Measurements from ENCODE around the gene PLA2G4A. TPM values are rescaled to one million over a fixed set of nuclear protein-coding genes. Genes with fewer than 3 reads are reported as not detected.

Gene PLA2G4A
- total RNA-seq, 2 donors from 2014 or later, result 3.1 to 6.3 TPM

DNA sequence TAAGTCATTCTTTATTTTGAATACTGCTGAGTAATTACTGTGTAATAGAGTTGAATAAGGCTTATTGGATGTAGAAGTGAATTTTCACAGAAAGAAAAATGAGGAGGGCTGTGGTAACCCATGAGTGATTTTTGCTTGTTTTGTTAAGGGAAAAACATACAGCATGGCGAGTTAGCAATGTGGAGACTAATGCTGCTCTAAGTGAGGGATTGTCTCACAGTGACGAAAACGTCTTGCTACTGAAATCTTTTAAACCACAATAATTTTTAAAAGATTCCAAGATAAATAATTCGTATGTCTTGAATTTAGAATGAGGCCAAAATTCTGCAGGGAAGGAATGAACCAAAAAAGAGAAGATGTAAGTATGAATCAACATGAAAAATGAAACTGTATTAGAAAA is 16.2 kb upstream of the PLA2G4A start:
- no peaks in the 10 kb centered on the region for H3K4me1 ChIP-seq
- intact Hi-C loops (cut with DNase I), result no loop called here
- TF ChIP-seq, protein P1, sequence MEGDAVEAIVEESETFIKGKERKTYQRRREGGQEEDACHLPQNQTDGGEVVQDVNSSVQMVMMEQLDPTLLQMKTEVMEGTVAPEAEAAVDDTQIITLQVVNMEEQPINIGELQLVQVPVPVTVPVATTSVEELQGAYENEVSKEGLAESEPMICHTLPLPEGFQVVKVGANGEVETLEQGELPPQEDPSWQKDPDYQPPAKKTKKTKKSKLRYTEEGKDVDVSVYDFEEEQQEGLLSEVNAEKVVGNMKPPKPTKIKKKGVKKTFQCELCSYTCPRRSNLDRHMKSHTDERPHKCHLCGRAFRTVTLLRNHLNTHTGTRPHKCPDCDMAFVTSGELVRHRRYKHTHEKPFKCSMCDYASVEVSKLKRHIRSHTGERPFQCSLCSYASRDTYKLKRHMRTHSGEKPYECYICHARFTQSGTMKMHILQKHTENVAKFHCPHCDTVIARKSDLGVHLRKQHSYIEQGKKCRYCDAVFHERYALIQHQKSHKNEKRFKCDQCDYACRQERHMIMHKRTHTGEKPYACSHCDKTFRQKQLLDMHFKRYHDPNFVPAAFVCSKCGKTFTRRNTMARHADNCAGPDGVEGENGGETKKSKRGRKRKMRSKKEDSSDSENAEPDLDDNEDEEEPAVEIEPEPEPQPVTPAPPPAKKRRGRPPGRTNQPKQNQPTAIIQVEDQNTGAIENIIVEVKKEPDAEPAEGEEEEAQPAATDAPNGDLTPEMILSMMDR (IDR thresholded peaks at IDR 0.05), result no peak
- no peak for DNase-seq
- no peak overlapping the region for H3K27ac ChIP-seq
- H3K9ac ChIP-seq (ENCODE audit: low read depth in 2 of 2, low read length in 2 of 2), result no peak overlapping the region
- H3K27me3 ChIP-seq, result no peaks in the 10 kb centered on the region
- H3K4me3 ChIP-seq, result no peak overlapping the region
- H3K36me3 ChIP-seq, result no peaks in the 10 kb centered on the region
- H3K9me3 ChIP-seq, result no peaks in the 10 kb centered on the region

DNA sequence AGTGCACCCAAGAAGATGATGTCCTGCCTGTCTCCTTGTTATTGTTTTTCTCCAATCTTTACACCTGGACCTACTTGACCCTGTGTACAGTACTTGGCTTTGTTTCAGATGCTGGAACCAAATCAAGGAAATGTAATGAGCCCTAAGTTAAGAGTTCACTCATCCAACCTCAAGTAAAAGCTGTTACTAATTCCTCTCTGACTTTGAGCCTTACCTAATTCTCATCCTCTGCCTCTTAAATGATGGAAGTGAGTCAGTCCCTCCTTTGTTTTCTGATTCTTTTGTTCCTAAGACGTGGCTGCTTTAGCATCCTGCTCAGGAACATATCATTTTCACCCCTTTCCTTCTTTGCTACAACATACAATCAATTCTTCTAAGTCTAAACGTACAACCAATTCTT is 15.3 kb upstream of the PLA2G4A start:
- no peak overlapping the region for H3K27ac ChIP-seq
- H3K27me3 ChIP-seq, result no peaks in the 10 kb centered on the region
- DNase-seq, result no peak
- no peaks in the 10 kb centered on the region for H3K9me3 ChIP-seq
- no peaks in the 10 kb centered on the region for H3K4me1 ChIP-seq
- H3K4me3 ChIP-seq, result no peak overlapping the region
- intact Hi-C loops (cut with DNase I), result no loop called here
- no peak overlapping the region for H3K9ac ChIP-seq (ENCODE audit: low read depth in 2 of 2, low read length in 2 of 2)
- TF ChIP-seq, protein P1 (IDR thresholded peaks at IDR 0.05), result no peak
- H3K36me3 ChIP-seq, result no peaks in the 10 kb centered on the region

DNA sequence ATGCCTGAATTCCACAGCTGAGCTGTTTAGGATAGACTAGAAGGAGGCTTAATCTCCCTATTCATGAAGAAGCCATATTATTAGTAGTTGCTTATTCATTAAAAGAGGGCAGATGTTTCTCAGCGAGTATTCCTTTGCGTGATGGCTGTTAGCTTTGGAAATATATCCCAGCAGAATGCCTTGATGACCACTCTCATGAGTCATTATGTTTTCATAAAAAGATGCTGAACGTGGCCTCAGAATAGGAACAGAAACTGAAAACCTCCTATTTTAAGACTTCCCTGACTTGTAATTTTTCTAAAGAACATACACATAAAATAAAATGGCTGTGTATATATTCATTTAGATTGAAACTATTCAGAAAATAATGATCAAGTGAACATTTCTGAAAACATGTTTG is 9.6 kb upstream of the PLA2G4A start:
- Histone ChIP-seq H3K36me3 (no peaks in the 10 kb centered on the region), H3K27me3 (no peaks in the 10 kb centered on the region), H3K9me3 (no peaks in the 10 kb centered on the region), H3K4me1 (no peaks in the 10 kb centered on the region), H3K27ac (no peak overlapping the region), H3K4me3 (no peak overlapping the region), H3K9ac (ENCODE audit: low read depth in 2 of 2, low read length in 2 of 2) (no peak overlapping the region)
- intact Hi-C loops (cut with DNase I), result no loop called here
- TF ChIP-seq, protein P1 (IDR thresholded peaks at IDR 0.05), result no peak
- DNase-seq, result no peak

DNA sequence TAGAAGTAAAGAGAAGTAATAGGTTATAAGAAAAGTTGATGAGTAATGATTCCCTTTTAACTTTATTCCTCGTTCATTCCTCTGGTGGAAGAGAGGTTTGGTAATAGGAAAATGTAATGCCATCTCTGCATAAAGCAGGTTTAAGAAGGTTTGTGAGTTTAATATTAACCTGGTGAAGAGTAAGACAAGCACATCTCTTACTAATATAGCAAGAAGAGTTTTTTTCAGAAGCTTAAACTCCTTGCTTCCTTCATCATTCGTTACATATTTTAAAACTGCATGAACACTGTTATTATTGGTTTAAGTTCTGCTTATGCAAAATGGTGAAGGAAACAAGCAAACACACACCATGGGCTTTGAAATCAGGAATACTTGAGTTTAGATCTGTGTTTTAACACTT is 9.2 kb upstream of the PLA2G4A start:
- no peak overlapping the region for H3K9ac ChIP-seq (ENCODE audit: low read depth in 2 of 2, low read length in 2 of 2)
- H3K36me3 ChIP-seq, result no peaks in the 10 kb centered on the region
- no peak overlapping the region for H3K4me3 ChIP-seq
- no peaks in the 10 kb centered on the region for H3K9me3 ChIP-seq
- TF ChIP-seq, protein P1 (IDR thresholded peaks at IDR 0.05), result no peak
- DNase-seq, result no peak
- intact Hi-C loops (cut with DNase I), result no loop called here
- no peaks in the 10 kb centered on the region for H3K4me1 ChIP-seq
- H3K27ac ChIP-seq, result no peak overlapping the region
- H3K27me3 ChIP-seq, result no peaks in the 10 kb centered on the region

DNA sequence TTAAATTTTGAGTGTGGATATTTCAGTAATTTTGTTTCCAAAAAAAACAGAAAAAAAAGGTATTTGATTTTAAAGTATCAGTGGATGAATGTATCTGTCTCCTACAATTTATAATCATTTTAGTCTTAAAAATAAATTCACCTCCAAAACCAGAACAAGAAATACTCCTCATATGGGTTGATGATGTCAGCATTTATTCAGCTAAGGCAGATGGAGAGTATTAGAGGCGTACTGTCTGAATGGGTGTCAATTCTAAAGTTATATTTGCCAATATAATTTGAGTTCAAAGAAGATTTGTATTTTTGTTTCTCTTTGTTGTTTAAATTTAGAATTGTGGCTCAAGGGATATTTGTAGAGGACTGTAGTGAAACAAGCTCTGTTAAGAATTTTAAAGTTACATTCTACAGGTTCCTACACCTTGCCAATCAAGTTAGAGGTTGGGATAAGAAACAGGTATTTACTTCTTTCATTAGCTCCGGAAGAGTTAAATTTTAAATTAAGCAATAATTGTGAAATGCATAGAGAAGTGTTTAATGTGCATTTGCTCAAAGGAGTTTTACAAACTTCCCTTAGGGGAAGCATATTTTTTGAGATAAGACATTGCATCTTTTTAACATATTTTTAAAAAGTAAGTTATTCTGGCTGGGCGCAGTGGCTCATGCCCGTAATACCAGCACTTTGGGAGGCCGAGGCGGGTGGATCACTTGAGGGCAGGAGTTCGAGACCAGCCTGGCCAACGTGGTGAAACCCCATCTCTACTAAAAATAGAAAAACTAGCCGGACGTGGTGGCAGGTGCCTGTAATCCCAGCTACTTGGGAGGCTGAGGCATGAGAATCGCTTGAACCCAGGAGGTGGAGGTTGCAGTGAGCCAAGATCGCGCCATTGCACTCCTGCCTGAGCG is 1.2 kb downstream of the PLA2G4A start:
- no peaks in the 10 kb centered on the region for H3K4me1 ChIP-seq
- H3K9me3 ChIP-seq, result no peaks in the 10 kb centered on the region
- no peak for DNase-seq
- no peaks in the 10 kb centered on the region for H3K27me3 ChIP-seq
- intact Hi-C loops (cut with DNase I), result no loop called here
- peak overlapping the region; percentile 54 for H3K4me3 ChIP-seq
- no peaks in the 10 kb centered on the region for H3K36me3 ChIP-seq
- H3K9ac ChIP-seq (ENCODE audit: low read depth in 2 of 2, low read length in 2 of 2), result peak overlapping the region in 1 of 2 donors; percentile 79
- H3K27ac ChIP-seq, result no peak overlapping the region
- TF ChIP-seq, protein P1 (IDR thresholded peaks at IDR 0.05), result no peak
